Keratinocyte (primary cell): ENCODE measurements around the gene EDEM1. TPM values are rescaled to one million over a fixed set of nuclear protein-coding genes. Genes with fewer than 3 reads are reported as not detected.

ENCODE experiments used
- DNase-seq: peaks from one replicate; pipeline ENCODE4 v3.0.0-alpha.2; 2011; ENCODE audit warnings: low read depth, missing footprints, low spot score
- FAIRE-seq: peaks from 2 replicates; lab custom pipeline; 2011; peaks lifted over from hg19 to GRCh38; lab: Jason Lieb, UNC
- H2AFZ ChIP-seq: 2 replicates; pipeline ENCODE4 v1.6.0; 2012; ENCODE audit warnings: low read length, control low read depth, inconsistent platforms; ENCODE audit not compliant: control insufficient read depth
- H3K27ac ChIP-seq: 2 replicates; pipeline ENCODE4 v1.5.1; 2011; ENCODE audit warnings: low read length; ENCODE audit not compliant: control insufficient read depth, insufficient read depth
- H3K27me3 ChIP-seq: 3 replicates; pipeline ENCODE4 v1.6.0; 2011; ENCODE audit warnings: low read length; ENCODE audit not compliant: control insufficient read depth, insufficient read depth; ENCODE audit errors: extremely low read depth
- H3K36me3 ChIP-seq, 2 experiments: 2 replicates in 1 of 2; 3 replicates in 1 of 2; pipeline ENCODE4 v1.5.1; 2011; ENCODE audit warnings: low read length in 2 of 2, mild to moderate bottlenecking in 1 of 2; ENCODE audit not compliant: control insufficient read depth in 2 of 2, insufficient read depth in 2 of 2; ENCODE audit errors: extremely low read depth in 1 of 2
- H3K4me1 ChIP-seq: 3 replicates; pipeline ENCODE4 v1.5.1; 2011; ENCODE audit warnings: low read length; ENCODE audit not compliant: control insufficient read depth, insufficient read depth; ENCODE audit errors: extremely low read depth
- H3K4me2 ChIP-seq: 3 replicates; pipeline ENCODE4 v1.6.0; 2011; ENCODE audit warnings: low read depth, low read length; ENCODE audit not compliant: control insufficient read depth, insufficient read depth; ENCODE audit errors: extremely low read depth
- H3K4me3 ChIP-seq, 3 experiments: fragments of 200-600 bp in 1 of 3; sonication (generic) in 1 of 3; 2 replicates in 2 of 3; 3 replicates in 1 of 3; pipeline ENCODE4 v1.5.1; 2011 to 2016; ENCODE audit warnings: low read length in 3 of 3, mild to moderate bottlenecking in 3 of 3, control low read depth in 2 of 3, inconsistent platforms in 1 of 3, low read depth in 1 of 3, mixed read lengths in 1 of 3, mixed run types in 1 of 3, moderate library complexity in 1 of 3; ENCODE audit not compliant: control insufficient read depth in 2 of 3, insufficient read depth in 2 of 3; ENCODE audit errors: extremely low read depth in 1 of 3
- H3K79me2 ChIP-seq: 2 replicates; pipeline ENCODE4 v1.6.0; 2012; ENCODE audit warnings: low read length; ENCODE audit not compliant: control insufficient read depth, insufficient read depth
- H3K9ac ChIP-seq: 3 replicates; pipeline ENCODE4 v1.6.0; 2011; ENCODE audit warnings: low read length; ENCODE audit not compliant: control insufficient read depth, insufficient read depth; ENCODE audit errors: extremely low read depth
- H3K9me1 ChIP-seq: 3 replicates; pipeline ENCODE4 v1.6.0; 2011; ENCODE audit warnings: low read length; ENCODE audit not compliant: control insufficient read depth, insufficient read depth; ENCODE audit errors: extremely low read depth
- H3K9me3 ChIP-seq: 2 replicates; pipeline ENCODE4 v1.5.1; 2012; ENCODE audit warnings: low read depth, low read length; ENCODE audit not compliant: control insufficient read depth
- H4K20me1 ChIP-seq: 3 replicates; pipeline ENCODE4 v1.6.0; 2011; ENCODE audit warnings: low read length; ENCODE audit not compliant: control insufficient read depth, insufficient read depth; ENCODE audit errors: extremely low read depth
- CTCF ChIP-seq, 3 experiments: IDR thresholded peaks in 1 of 3; conservative IDR thresholded peaks in 1 of 3; optimal IDR thresholded peaks in 1 of 3; 2 replicates in 2 of 3; 3 replicates in 1 of 3; pipeline versions ENCODE3 to v1.5.1; 2011; ENCODE audit warnings: low read length in 3 of 3, mild to moderate bottlenecking in 3 of 3, moderate library complexity in 2 of 3, control low read depth in 1 of 3, inconsistent platforms in 1 of 3; ENCODE audit not compliant: insufficient read depth in 2 of 3; ENCODE audit errors: extremely low read depth in 1 of 3
- EZH2 ChIP-seq: IDR thresholded peaks from one replicate; pipeline ENCODE4 v1.6.1; 2012; ENCODE audit warnings: inconsistent platforms, mild to moderate bottlenecking, low read length, moderate library complexity
- dilution Hi-C: fragments of 300-500 bp; cut with MboI; formaldehyde crosslinking; loops from one replicate; pipeline ENCODE4 v1.7.0; 2020; ENCODE audit warnings: low sequenced_read_pairs; ENCODE audit not compliant: extremely low pct_ligation_motif_present
- polyA plus RNA-seq, 5 experiments: library from polyadenylated mRNA; depleted of rRNA in 3 of 5; stranded (reverse) in 3 of 5; stranded (forward) in 1 of 5; unstranded in 1 of 5; fragments of >200 nt; gene quantifications; 1 replicate in 1 of 5; 2 replicates in 3 of 5; 3 replicates in 1 of 5; pipeline versions ENCODE4 v1.2.1 to v1.2.3, GENCODE V29; 2011 to 2012; ENCODE audit warnings: missing spikeins in 2 of 5, low read depth in 1 of 5, low replicate concordance in 1 of 5

EDEM1 gene
- polyA plus RNA-seq, 1 donor (not counting 4 experiments of a cell fraction or from before 2014, with no cell fraction given), result 65.2 TPM

GRCh38 chr3:5192571-5193365 lies 5.3 kb downstream of the EDEM1 start:
- FAIRE-seq (no peak), DNase-seq (no peak)
- no peak overlapping the region for H3K4me3 ChIP-seq
- TF ChIP-seq CTCF (optimal IDR thresholded peaks at IDR 0.05 in 1 of 3, IDR thresholded peaks at IDR 0.05 in 1 of 3, conservative IDR thresholded peaks at IDR 0.05 in 1 of 3; ENCODE audit: extremely low read depth in 1 of 3, insufficient read depth in 2 of 3, low read length in 3 of 3), result no peak
- TF ChIP-seq EZH2, result no peak
- H4K20me1 ChIP-seq, result peaks cover 3% of the 10 kb centered on the region
- dilution Hi-C loops, result no loop called here
- no peaks in the 10 kb centered on the region for H3K9me3 ChIP-seq
- no peak overlapping the region for H3K9ac ChIP-seq
- H3K27me3 ChIP-seq, result no peaks in the 10 kb centered on the region
- H3K79me2 ChIP-seq, result peaks cover 59% of the 10 kb centered on the region
- peaks cover 7 to 11% of the 10 kb centered on the region in 2 experiments for H3K36me3 ChIP-seq
- H3K9me1 ChIP-seq, result no peaks in the 10 kb centered on the region
- H3K4me1 ChIP-seq, result peaks cover 70% of the 10 kb centered on the region
- H3K27ac ChIP-seq, result peak overlapping the region; percentile 41
- peak overlapping the region; percentile 43 for H3K4me2 ChIP-seq
- no peak overlapping the region for H2AFZ ChIP-seq

DNA sequence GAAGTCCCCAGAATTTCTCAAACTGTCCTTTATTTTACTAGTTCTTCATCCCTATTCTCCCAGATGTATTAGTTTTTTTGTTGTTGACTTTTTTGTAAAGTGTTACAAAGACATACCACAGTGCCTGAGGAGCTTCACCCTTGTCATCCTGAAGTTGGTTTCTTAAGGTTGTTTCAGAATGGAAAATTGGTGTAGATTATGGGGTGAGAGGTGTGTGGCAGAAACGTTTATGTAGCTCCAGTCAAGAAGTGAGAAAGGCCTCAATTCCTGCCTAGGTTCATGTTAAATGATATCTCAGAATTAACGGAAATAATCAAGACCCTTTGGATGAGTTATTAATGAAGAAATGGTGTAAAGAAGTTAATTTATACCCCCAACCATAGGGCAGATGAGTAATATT lies 6.8 kb downstream of the EDEM1 start:
- no peak for FAIRE-seq

More for the DNA sequence above, 6.8 kb downstream of the EDEM1 start:
- Histone ChIP-seq H3K4me3 (no peak overlapping the region), H3K4me2 (peak overlapping the region; percentile 95), H3K79me2 (peaks cover 55% of the 10 kb centered on the region), H3K9me1 (no peaks in the 10 kb centered on the region), H3K4me1 (peaks cover 76% of the 10 kb centered on the region), H3K9me3 (no peaks in the 10 kb centered on the region), H3K9ac (peak overlapping the region; percentile 23), H4K20me1 (no peaks in the 10 kb centered on the region), H3K36me3 (peaks cover 7 to 14% of the 10 kb centered on the region in 2 experiments), H2AFZ (no peak overlapping the region), H3K27ac (peak overlapping the region; percentile 98), H3K27me3 (no peaks in the 10 kb centered on the region)
- dilution Hi-C loops, result no loop called here
- no peak for DNase-seq
- TF ChIP-seq CTCF (optimal IDR thresholded peaks at IDR 0.05 in 1 of 3, IDR thresholded peaks at IDR 0.05 in 1 of 3, conservative IDR thresholded peaks at IDR 0.05 in 1 of 3; ENCODE audit: extremely low read depth in 1 of 3, insufficient read depth in 2 of 3, low read length in 3 of 3) (no peak), EZH2 (no peak)
